Activated naive CD8-positive, alpha-beta T cell treated with anti-CD3 and anti-CD28 coated beads, Interleukin-2, amount 50 U/mL, for 16 hours (primary cell): ENCODE measurements around the gene NMNAT2.
"Not testable (repeated sequence)": the region's sequence is repeated elsewhere in the genome, so short reads cannot be mapped to it uniquely, and the experiment has no call there.

Source experiments
- DNase-seq: peaks from one replicate; pipeline ENCODE4 v3.0.0-alpha.2; 2020; ENCODE audit warnings: low read depth, low spot score

Gene NMNAT2

DNA sequence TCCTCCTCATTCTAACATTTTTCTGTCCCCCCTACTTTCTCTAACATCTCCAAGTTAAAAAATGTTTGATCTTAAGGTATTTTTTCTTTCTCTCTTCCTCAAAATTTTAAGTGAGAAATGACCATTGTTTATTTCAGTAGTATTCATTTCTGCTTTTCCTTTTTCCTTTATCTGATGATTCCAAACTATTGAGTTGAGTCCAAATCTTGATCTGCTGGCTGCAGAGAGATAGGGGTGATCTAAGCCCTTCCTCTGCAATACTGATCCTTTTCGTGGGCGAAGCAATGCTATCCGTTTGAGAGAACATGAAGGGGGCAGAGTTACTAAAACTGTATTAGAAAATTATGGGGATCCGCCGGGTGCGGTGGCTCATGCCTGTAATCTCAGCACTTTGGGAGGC, 516 bp upstream of the NMNAT2 start:
- no peak for DNase-seq

DNA sequence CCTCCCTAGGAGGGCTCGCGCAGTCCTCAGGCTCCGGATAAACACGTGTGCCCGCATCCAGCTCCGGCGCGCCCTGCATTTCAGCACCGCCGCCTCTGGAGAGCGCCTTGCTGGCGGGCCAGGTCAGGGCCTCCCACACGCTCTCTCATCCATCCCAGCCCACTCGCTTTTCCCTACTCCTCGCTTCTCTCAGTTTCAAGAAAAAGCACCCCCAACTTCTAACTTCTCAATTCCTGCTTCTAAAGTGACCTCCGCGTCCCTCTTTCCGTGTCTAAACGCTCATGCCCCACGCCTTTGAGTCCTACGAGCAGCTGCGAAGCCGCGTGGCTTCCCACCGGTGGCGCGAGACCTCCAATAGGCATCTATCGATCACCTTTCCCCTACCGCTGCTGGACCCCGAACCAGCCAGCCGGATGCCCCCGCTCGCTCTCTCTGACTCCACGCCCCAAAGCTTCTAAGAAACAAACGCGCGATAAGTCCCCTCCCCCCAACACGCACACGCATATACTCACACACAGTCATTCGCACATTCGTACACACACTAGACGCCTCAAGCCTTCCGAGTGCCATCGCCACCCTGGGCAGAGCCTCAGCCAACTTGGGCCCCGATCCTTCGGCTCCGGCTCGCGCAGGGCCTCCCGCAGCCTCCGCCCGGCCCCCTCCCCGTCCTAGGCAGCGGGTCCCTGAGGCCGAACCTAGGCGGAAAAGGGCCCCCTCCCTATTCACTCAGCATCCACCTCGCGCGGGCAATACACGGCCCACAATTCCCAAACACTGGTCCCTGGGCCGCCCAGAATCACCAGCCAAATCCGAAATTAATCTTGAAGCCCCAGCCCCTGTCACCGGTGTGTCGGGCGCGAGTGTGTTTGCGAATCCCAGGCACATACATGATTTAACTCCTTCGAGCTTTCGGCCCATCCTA, 1.1 kb downstream of the NMNAT2 start:
- DNase-seq: no peak

DNA sequence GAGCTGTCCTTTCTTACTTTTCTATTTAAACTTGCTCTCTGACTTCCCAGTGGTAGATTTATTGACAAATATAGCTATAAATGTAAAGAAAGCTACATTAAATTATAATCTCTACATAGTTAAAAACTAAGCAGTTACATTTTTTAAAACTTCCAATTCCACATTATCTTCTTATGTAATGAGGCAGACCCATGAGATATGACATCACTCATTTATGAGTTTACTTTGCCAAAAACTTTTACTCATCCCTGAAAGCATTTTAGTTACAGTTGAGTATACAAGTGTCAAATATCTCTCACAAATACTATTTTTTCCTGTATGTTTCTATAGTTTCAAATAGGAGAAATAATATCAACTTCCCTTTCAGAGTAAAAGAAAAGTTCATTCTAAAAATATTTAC, 3.8 kb downstream of the NMNAT2 start:
- DNase-seq: no peak

- no peak for DNase-seq
Observed at GRCh38 chr1:183411091-183411490, 7.1 kb downstream of the NMNAT2 start.

GRCh38 chr1:183407961-183408360, 10.2 kb downstream of the NMNAT2 start:
- no peak for DNase-seq

DNA sequence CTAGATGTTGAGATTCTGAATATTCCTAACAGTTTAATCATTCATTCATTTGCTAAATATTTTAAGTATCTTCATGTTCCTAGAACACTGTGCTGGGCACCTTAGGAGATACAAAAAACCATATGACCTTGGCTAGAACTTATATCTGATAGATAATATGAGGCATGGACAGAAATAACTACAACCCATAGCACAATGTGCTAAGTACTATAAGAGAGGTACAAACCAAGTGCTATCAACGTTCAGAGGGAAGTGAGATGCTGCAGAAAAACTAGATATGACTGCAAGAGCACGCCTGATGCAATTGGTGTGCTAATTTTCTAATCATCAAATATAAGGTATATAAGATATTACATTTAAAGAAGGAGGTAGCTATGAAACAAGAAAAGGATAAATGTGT, 10.7 kb downstream of the NMNAT2 start:
- DNase-seq: no peak

GRCh38 chr1:183404476-183404875, 13.7 kb downstream of the NMNAT2 start:
- no peak for DNase-seq

GRCh38 chr1:183403498-183403897, 14.7 kb downstream of the NMNAT2 start:
- no peak for DNase-seq

DNA sequence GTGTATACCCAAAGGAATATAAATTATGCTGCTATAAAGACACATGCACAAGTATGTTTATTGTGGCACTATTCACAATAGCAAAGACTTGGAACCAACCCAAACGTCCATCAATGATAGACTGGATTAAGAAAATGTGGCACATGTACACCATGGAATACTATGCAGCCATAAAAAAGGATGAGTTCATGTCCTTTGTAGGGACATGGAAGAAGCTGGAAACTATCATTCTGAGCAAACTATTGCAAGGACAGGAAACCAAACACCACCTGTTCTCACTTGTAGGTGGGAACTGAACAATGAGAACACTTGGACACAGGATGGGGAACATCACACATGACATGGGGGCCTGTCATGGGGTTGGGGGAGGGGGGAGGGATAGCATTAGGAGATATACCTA, 16.6 kb downstream of the NMNAT2 start:
- DNase-seq: not testable (repeated sequence)

DNA sequence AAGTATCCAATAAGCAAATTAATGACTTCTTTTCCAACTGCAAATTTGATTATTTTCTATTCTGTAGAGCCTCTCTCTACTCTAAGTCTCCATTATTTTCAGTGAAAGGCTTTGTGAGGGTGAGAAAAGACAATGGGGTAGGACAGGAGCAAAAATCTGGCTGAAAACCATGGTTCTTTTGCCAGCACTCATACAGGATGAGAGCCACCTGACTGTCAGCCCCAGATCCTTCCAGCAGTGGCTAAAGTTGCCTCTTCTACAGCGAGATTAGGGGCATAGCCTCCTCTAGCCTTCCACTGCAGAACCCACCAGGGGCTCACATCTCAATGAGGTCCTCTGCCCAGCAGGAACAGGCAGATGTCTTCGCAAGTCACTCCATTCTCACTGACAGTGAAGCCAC, 23.7 kb downstream of the NMNAT2 start:
- DNase-seq: no peak

- no peak for DNase-seq
Observed at GRCh38 chr1:183391863-183392262, 26.3 kb downstream of the NMNAT2 start.

GRCh38 chr1:183390561-183390960, 27.6 kb downstream of the NMNAT2 start:
- DNase-seq: no peak

- DNase-seq: no peak
Observed at GRCh38 chr1:183388735-183389134, 29.4 kb downstream of the NMNAT2 start.

GRCh38 chr1:183385340-183386144, 32.6 kb downstream of the NMNAT2 start:
- DNase-seq: no peak

GRCh38 chr1:183379951-183380350, 38.2 kb downstream of the NMNAT2 start:
- DNase-seq: no peak

- no peak for DNase-seq
Observed at GRCh38 chr1:183375381-183375780, 42.8 kb downstream of the NMNAT2 start.

DNA sequence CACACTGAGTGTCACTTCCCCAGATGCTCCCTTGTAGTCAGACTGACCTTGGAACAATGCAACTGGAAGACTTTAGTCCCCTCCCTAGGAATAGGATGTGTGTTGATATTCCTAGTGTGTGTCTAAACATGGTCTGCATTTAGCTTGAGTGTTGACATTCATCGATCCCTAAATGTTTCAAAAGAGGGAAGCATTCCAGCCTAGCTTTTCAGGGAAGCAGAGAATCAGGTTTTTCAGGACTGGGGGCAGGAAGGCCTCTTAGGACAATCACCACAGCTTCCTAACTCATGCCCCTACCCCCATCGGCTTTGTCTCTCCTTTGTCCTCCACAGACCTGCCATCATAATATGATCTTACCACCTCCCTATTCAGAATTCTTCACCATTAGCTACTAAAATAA, 43.4 kb downstream of the NMNAT2 start:
- DNase-seq: no peak

- DNase-seq: no peak
Observed at GRCh38 chr1:183372586-183373230, 45.5 kb downstream of the NMNAT2 start.

- no peak for DNase-seq
Observed at GRCh38 chr1:183370399-183371058, 47.7 kb downstream of the NMNAT2 start.

DNA sequence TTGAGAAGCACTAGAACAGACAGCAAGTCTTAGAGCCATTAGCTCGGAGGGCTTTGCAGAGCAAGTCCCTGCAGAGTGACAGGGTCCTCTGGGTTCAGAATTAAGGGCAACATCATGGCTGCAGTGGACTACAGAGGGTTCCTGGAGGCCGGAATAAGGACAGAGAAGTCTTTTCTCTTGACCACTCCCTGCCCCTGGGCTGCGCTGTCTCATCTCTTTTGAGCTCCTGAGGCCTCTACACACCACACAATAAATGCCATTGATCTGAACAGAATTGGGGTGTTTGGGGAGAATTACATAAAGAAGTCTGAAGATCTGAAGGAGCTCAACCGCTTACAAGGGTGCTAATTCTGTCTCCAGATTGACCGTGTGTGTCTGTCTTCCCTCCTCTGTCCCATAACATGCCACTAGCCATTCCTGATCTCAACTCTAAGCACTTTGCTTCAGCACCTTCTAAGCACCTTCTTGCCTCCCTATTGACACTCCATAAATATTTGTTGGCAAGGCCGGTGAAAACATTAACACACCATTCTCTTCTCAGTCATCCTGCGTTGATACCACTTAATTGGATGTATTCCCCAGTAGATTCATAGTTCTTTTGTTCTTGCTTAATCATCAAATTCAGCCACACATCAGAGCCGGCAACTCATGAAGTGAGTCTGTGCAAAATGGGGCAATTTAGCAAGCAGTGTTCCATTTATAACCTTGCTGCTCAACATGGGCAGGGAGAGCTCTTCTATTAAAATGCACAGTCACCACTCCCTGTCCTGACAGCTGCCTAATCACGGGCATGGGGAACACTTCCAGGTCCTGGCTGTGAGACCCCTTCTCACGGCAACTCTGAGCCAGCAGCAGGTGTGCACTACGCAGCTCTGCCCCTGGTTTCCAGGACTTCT, 49.7 kb downstream of the NMNAT2 start:
- DNase-seq: no peak

DNA sequence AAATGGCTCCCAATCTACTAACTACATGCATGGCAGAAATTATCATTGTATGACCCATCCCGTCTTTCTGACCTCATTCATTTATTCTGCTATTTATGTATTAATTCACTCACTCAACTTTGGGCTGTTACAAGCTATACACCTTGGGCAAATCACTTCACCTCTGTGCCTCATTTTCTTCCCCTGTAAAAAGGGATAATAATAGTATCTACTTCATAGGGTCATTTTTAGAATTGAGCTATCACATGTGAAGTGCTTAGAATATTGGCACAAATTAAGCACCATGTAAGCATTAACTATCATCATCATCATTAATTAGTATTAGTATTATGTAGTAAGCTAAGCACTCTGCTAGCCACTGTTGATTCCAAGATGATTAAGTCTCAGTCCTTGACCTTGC, 52.1 kb downstream of the NMNAT2 start:
- DNase-seq: no peak
